Activated B cell treated with CpG ODN at 0.5 μM for 24 hours (primary cell): ENCODE data around the gene TGFBRAP1. TPM values are rescaled to one million over a fixed set of nuclear protein-coding genes. Genes with fewer than 3 reads are reported as not detected.
A peak's percentile ranks its signal among the peaks of the same experiment; 100 is the strongest.

Experiments
- ATAC-seq: fragments of 200-7000 bp; cut with Tn5 transposase; one replicate; pipeline ENCODE4 v1.10.0; 2021; ENCODE audit warnings: low read depth, mild to moderate bottlenecking, moderate library complexity
- CTCF ChIA-PET: fragments of 350-600 bp; sonication (Branson Sonifier 250); formaldehyde crosslinking; loops from one replicate; lab custom pipeline; 2021; ENCODE audit warnings: antibody characterized with exemption; lab: Charles Lee
- POLR2A ChIA-PET: fragments of 350-600 bp; sonication (Branson Sonifier 250); formaldehyde crosslinking; loops from one replicate; lab custom pipeline; 2021; ENCODE audit warnings: antibody characterized with exemption; lab: Charles Lee
- DNase-seq: peaks from one replicate; pipeline ENCODE4 v3.0.0; 2022
- H3K27ac Mint-ChIP-seq: one replicate; pipeline ENCODE4 v1.8.0; 2020; ENCODE audit warnings: mixed read lengths
- H3K27me3 Mint-ChIP-seq: one replicate; pipeline ENCODE4 v1.8.0; 2021; ENCODE audit warnings: mixed read lengths
- H3K36me3 Mint-ChIP-seq: one replicate; pipeline ENCODE4 v1.8.0; 2021; ENCODE audit warnings: low read depth, mixed read lengths
- H3K4me1 Mint-ChIP-seq: one replicate; pipeline ENCODE4 v1.8.0; 2021; ENCODE audit warnings: mixed read lengths
- H3K4me3 Mint-ChIP-seq: one replicate; pipeline ENCODE4 v1.8.0; 2020; ENCODE audit warnings: mild to moderate bottlenecking, mixed read lengths
- H3K9me3 Mint-ChIP-seq: one replicate; pipeline ENCODE4 v1.8.0; 2020; ENCODE audit warnings: mixed read lengths
- CTCF ChIP-seq: fragments of 200-600 bp; IDR thresholded peaks from one replicate; pipeline ENCODE4 v1.8.0; 2022; ENCODE audit warnings: antibody characterized with exemption, mild to moderate bottlenecking
- intact Hi-C: fragments of 100-400 bp; cut with micrococcal nuclease; formaldehyde crosslinking; loops from one replicate; pipeline ENCODE4 v1.15.1; 2024
- total RNA-seq: library from RNA; stranded (reverse); gene quantifications from 2 replicates; pipeline ENCODE4 v1.2.3, GENCODE V29; 2022

TGFBRAP1 gene
- total RNA-seq, 1 donor from 2014 or later, result 25.2 TPM

DNA sequence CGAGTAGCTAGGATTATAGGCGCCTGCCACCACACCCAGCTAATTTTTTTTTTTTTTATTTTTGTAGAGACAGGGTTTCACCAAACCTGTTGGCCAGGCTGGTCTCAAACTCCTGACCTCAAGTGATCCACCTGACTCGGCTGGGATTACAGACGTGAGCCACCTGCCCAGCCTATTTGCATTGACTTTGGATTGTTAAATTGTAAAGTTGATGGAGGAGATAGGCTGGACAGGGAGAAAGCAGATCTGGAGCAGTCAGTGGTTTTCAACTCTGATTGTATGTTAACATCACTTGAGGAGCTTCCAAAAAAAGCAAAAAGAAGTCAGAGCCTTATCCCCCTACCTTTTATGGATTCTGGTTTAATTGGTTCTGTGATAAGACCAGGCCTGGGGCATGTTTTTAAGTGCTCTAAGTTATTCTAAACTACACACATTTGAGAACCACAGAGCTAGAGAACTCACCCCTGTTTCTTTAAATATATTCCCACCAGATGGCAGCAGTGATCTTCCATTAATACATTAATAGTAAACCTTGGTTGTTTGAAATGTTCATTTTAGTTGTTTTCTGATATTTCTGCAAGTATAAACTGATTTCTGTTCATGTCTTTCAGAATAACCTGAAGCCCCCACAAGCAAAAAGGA, 15.3 kb upstream of the TGFBRAP1 start:
- Mint-ChIP-seq H3K27ac (no peak overlapping the region), H3K4me3 (no peak overlapping the region), H3K27me3 (no peaks in the 10 kb centered on the region), H3K9me3 (no peaks in the 10 kb centered on the region), H3K36me3 (peaks cover 84% of the 10 kb centered on the region), H3K4me1 (no peaks in the 10 kb centered on the region)
- DNase-seq (no peak), ATAC-seq (no peak)
- POLR2A ChIA-PET, result no interaction called here
- intact Hi-C loops, result loop anchor here (1.0 to 10.0 kb wide), 2 partner anchors 750 to 1197 kb away; no protein-coding TSS in a partner anchor
- TF ChIP-seq CTCF, result no peak
- CTCF ChIA-PET, result interaction anchor here (0.7 to 1.1 kb wide), 3 partner anchors 9 to 760 kb away, joined by 3 read pairs; no protein-coding TSS in a partner anchor

- TF ChIP-seq CTCF, result no peak
- Mint-ChIP-seq H3K9me3 (no peaks in the 10 kb centered on the region), H3K27me3 (no peaks in the 10 kb centered on the region), H3K36me3 (peaks cover 66% of the 10 kb centered on the region), H3K4me1 (peaks cover 32% of the 10 kb centered on the region), H3K4me3 (no peak overlapping the region), H3K27ac (no peak overlapping the region)
- CTCF ChIA-PET, result interaction anchor here (2.2 kb wide), 1 partner anchor 9 kb away, joined by 9 read pairs; the partner anchor contains the start of gene TGFBRAP1
- POLR2A ChIA-PET, result interaction anchor here (0.9 kb wide), 1 partner anchor 10 kb away, joined by 3 read pairs; no protein-coding TSS in a partner anchor
- intact Hi-C loops, result loop anchor here (5.0 to 10.0 kb wide), 5 partner anchors 302 to 853 kb away; partner anchors contain the start of genes MRPS9, NCK2 and UXS1
- DNase-seq (no peak), ATAC-seq (no peak)
Measured at GRCh38 chr2:105339414-105339813, 9.9 kb upstream of the TGFBRAP1 start.

GRCh38 chr2:105338020-105338385, 8.5 kb upstream of the TGFBRAP1 start:
- Mint-ChIP-seq H3K27ac (peak overlapping the region; percentile 100), H3K9me3 (no peaks in the 10 kb centered on the region), H3K27me3 (no peaks in the 10 kb centered on the region), H3K4me1 (peaks cover 32% of the 10 kb centered on the region), H3K4me3 (peak overlapping the region; percentile 100), H3K36me3 (peaks cover 57% of the 10 kb centered on the region)
- ChIA-PET POLR2A (interaction anchor here (0.5 to 1.8 kb wide), 3 partner anchors 9 to 773 kb away, joined by 3 to 12 read pairs (median 5); no protein-coding TSS in a partner anchor), CTCF (interaction anchor here (0.6 to 2.2 kb wide), 2 partner anchors 8 to 456 kb away, joined by 3 to 9 read pairs; partner anchors contain the start of gene TGFBRAP1)
- no peak for ATAC-seq
- no peak for TF ChIP-seq CTCF
- intact Hi-C loops, result loop anchor here (5.0 to 10.0 kb wide), 5 partner anchors 301 to 854 kb away; partner anchors contain the start of genes MRPS9, NCK2 and UXS1
- no peak for DNase-seq

DNA sequence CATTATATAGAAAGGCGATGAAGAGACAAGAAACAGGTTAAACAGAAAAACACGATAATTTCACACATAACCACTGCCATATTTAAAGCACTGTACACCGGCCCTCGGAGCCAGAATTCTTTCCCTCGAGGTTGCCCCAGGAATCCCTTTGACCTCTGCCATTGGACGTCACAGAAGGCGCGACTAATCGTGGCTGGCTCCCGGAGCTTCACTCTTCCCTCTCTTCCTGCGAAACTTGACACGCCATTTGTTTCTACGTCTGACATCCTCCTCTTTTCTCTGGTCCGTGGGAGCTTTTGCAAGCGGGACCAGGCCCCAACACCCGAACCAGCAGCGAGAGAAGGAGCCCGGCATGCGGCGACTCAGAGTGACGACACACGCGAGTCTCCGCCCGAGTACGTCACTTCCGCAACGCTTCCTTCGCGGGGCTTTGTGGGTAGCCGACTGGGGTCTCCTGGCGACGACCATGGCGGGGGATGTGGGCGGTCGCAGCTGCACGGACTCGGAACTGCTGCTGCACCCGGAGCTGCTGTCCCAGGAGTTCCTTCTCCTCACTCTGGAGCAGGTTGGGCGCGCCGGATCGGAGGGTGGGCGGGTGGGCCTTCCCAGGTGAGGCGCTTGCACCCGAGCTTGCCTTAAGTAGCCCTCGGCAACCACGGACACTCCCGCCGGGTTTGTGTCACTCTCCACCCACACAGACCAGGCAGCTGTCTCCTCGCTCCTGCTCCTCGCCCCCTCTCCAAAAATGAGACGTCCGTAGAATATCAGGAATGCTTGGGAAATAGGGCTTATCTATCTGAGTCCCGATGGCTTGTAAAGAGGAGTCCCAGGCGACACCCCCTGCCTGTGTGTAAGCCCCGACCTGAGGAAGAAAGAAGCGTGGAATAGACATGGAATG, 7.8 kb upstream of the TGFBRAP1 start, which contains the start of gene C2orf49:
TSS of gene C2orf49 (plus strand) at position 419 of the 898 bp plus-strand sequence. CDS start at position 467, 48 bp downstream.
- intact Hi-C loops, result loop anchor here (1.0 to 10.0 kb wide), 6 partner anchors 8 to 855 kb away; partner anchors contain the start of genes MRPS9, NCK2, TGFBRAP1 and UXS1
- Mint-ChIP-seq H3K27ac (peak within 1 kb of the TSS; percentile 100), H3K4me3 (peak within 1 kb of the TSS; percentile 100), H3K27me3 (no peaks in the 10 kb centered on the region), H3K9me3 (no peaks in the 10 kb centered on the region), H3K36me3 (peaks cover 52% of the 10 kb centered on the region), H3K4me1 (peaks cover 32% of the 10 kb centered on the region)
- DNase-seq (peak; percentile 89), ATAC-seq (peak; percentile 93)
- ChIA-PET POLR2A (interaction anchor here (1.1 to 1.8 kb wide), 2 partner anchors 9 to 770 kb away, joined by 3 to 12 read pairs; no protein-coding TSS in a partner anchor), CTCF (no interaction called here)
- TF ChIP-seq CTCF, result no peak
